ENCODE measurements around the gene VPS8.

DNA sequence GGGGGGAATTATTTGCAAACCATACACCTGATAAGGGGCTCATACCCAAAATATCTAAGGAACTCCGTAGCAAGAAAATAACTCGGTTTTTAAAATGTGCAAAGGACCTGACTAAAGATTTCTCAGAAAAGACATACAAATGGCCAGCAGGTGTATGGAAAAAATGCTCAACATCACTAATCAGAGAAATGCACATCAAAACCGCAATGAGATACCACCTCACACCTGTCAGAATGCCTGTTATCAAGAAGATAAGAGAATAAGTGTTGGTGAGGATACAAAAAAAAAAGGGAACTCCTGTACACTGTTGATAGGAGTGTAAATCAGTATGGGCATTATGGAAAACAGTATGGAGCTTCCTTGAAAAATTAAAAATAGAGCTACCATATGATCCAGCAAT lies 251.5 kb downstream of the VPS8 start:
- TF ChIP-seq SP1 (IDR thresholded peaks at IDR 0.05; ENCODE audit: low read depth, low read length) (no peak), CTCF (IDR thresholded peaks at IDR 0.05; ENCODE audit: control extremely low read depth in 1 of 3, insufficient read depth in 1 of 3, low read depth in 1 of 3, low read length in 3 of 3) (no peak), POLR2A (IDR thresholded peaks at IDR 0.05; ENCODE audit: control extremely low read depth in 1 of 2, low read depth in 2 of 2, low read length in 2 of 2) (no peak), EZH2 (IDR thresholded peaks at IDR 0.05; ENCODE audit: low read depth, low read length, severe bottlenecking) (no peak), POLR2AphosphoS5 (IDR thresholded peaks at IDR 0.05; ENCODE audit: low read depth, low read length) (no peak), SIN3A (conservative IDR thresholded peaks at IDR 0.05 in 1 of 2, IDR thresholded peaks at IDR 0.05 in 1 of 2; ENCODE audit: low read depth in 1 of 2, low read length in 2 of 2) (no peak), SUZ12 (IDR thresholded peaks at IDR 0.05; ENCODE audit: low read length) (no peak), RBBP5 (IDR thresholded peaks at IDR 0.05; ENCODE audit: borderline replicate concordance, low read depth, low read length) (no peak), GABPA (IDR thresholded peaks at IDR 0.05; ENCODE audit: borderline replicate concordance, insufficient read depth, low read length) (no peak), ATF2 (IDR thresholded peaks at IDR 0.05; ENCODE audit: low read length) (no peak), ASH2L (IDR thresholded peaks at IDR 0.05; ENCODE audit: low read length) (no peak)
- TF ChIP-seq, protein P1, sequence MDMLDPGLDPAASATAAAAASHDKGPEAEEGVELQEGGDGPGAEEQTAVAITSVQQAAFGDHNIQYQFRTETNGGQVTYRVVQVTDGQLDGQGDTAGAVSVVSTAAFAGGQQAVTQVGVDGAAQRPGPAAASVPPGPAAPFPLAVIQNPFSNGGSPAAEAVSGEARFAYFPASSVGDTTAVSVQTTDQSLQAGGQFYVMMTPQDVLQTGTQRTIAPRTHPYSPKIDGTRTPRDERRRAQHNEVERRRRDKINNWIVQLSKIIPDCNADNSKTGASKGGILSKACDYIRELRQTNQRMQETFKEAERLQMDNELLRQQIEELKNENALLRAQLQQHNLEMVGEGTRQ (IDR thresholded peaks at IDR 0.05; ENCODE audit: low read length): no peak
